Adipose tissue (tissue), 3 donors: ENCODE data around the gene RAB36. TPM values are rescaled to one million over a fixed set of nuclear protein-coding genes. Genes with fewer than 3 reads are reported as not detected.
"Not testable (repeated sequence)": the region's sequence is repeated elsewhere in the genome, so short reads cannot be mapped to it uniquely, and the experiment has no call there.

Source experiments
- H3K27ac ChIP-seq: one replicate; pipeline ENCODE4 v1.5.1; 2013; ENCODE audit warnings: low read depth, low read length
- WGBS, 3 donors: extraction: QIAGEN DNeasy Blood & Tissue Kit; methylation state at CpG; one replicate each; pipeline ENCODE4 v1.1.7; 2013; 5-methylcytosine and 5-hydroxymethylcytosine counted together
- polyA plus RNA-seq, 3 donors: library from polyadenylated mRNA; stranded (reverse); fragments of 200-250 nt; gene quantifications; one replicate each; pipeline ENCODE4 v1.2.3, GENCODE V29; 2013
- donor health status: healthy with polysubstance abuse.
- donor health status: Bipolar disorder and iron deficiency.
- donor health status: healthy.

RAB36 gene
- polyA plus RNA-seq, 3 donors = 1.0 to 1.6 (median 1.4) TPM

GRCh38 chr22:23128269-23129108 lies 16.8 kb upstream of the RAB36 start:
- 31 to 40% (median 39%) methylated on average over 14 of the region's 14 CpGs for WGBS, 3 donors

GRCh38 chr22:23129149-23129548 lies 16.1 kb upstream of the RAB36 start:
- 70 to 79% (median 76%) methylated on average over 10 of the region's 10 CpGs for WGBS, 3 donors
- H3K27ac ChIP-seq = no peak overlapping the region

More at GRCh38 chr22:23128269-23129108, 16.8 kb upstream of the RAB36 start:
- H3K27ac ChIP-seq = no peak overlapping the region

- 45 to 79% (median 73%) methylated on average over 3 of the region's 3 CpGs for WGBS, 3 donors
- no peak overlapping the region for H3K27ac ChIP-seq
Measured at GRCh38 chr22:23130697-23131096, 14.6 kb upstream of the RAB36 start.

- H3K27ac ChIP-seq = no peak overlapping the region
- 33 to 88% (median 85%) methylated on average over 6 of the region's 6 CpGs for WGBS, 3 donors
Measured at GRCh38 chr22:23131931-23132330, 13.3 kb upstream of the RAB36 start.

- 77 to 91% (median 90%) methylated on average over 10 of the region's 10 CpGs for WGBS, 3 donors
- H3K27ac ChIP-seq = no peak overlapping the region
Measured at GRCh38 chr22:23132376-23133091, 12.7 kb upstream of the RAB36 start.

GRCh38 chr22:23133922-23134321 lies 11.4 kb upstream of the RAB36 start:
- 92 to 95% (median 93%) methylated on average over 10 of the region's 10 CpGs for WGBS, 3 donors
- H3K27ac ChIP-seq = no peak overlapping the region

GRCh38 chr22:23136991-23137390 lies 8.3 kb upstream of the RAB36 start:
- not testable (repeated sequence) for H3K27ac ChIP-seq
- WGBS, 3 donors = 80 to 100% (median 91%) methylated on average over 1 to 4 of the region's 4 CpGs

GRCh38 chr22:23137468-23137867 lies 7.8 kb upstream of the RAB36 start:
- H3K27ac ChIP-seq = no peak overlapping the region
- WGBS, 3 donors = 45 to 61% (median 56%) methylated on average over 3 of the region's 3 CpGs

GRCh38 chr22:23137905-23138561 lies 7.2 kb upstream of the RAB36 start:
- WGBS, 3 donors = 58 to 78% (median 59%) methylated on average over 5 of the region's 5 CpGs
- no peak overlapping the region for H3K27ac ChIP-seq

- H3K27ac ChIP-seq = no peak overlapping the region
- WGBS, 3 donors = 94 to 95% (median 95%) methylated on average over 12 of the region's 12 CpGs
Measured at GRCh38 chr22:23138584-23139435, 6.5 kb upstream of the RAB36 start.

- no peak overlapping the region for H3K27ac ChIP-seq
Measured at GRCh38 chr22:23140385-23140784, 4.9 kb upstream of the RAB36 start.

GRCh38 chr22:23142546-23143105 lies 2.7 kb upstream of the RAB36 start:
- no peak overlapping the region for H3K27ac ChIP-seq
- 77 to 86% (median 84%) methylated on average over 9 of the region's 9 CpGs for WGBS, 3 donors

- H3K27ac ChIP-seq = no peak overlapping the region
- WGBS, 3 donors = 98 to 100% (median 100%) methylated on average over 1 of the region's 1 CpG
Measured at GRCh38 chr22:23143119-23143518, 2.2 kb upstream of the RAB36 start.

GRCh38 chr22:23144432-23144831 lies 845 bp upstream of the RAB36 start:
- 89 to 96% (median 91%) methylated on average over 4 of the region's 4 CpGs for WGBS, 3 donors
- H3K27ac ChIP-seq = no peak overlapping the region

GRCh38 chr22:23145878-23146470 lies 697 bp downstream of the RAB36 start:
- H3K27ac ChIP-seq = no peak overlapping the region
- WGBS, 3 donors = 75 to 87% (median 80%) methylated on average over 2 of the region's 2 CpGs

GRCh38 chr22:23146478-23147205 lies 1.4 kb downstream of the RAB36 start:
- 81 to 88% (median 82%) methylated on average over 8 of the region's 8 CpGs for WGBS, 3 donors
- no peak overlapping the region for H3K27ac ChIP-seq
